ENCODE measurements around the gene CBLN2.

DNA sequence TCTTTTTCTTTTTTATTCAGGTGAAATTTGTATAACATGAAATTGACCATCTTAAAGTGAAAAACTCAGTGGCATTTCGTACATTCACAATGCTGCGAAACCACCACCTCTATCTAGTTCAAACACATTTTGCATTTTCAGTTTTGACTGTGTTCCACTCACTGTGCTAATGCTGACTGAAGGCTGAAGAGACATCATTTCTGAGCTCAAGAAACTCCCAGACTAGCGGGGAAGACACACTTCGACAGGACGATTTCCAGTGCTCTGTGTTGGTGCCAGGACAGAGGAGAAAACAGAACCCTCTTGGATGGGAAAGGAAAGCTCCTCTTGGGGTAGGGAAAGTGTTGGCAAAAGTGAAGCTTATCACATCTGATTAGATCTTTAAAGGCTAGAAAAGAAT is 44.2 kb upstream of the CBLN2 start:
- TF ChIP-seq, protein P1, sequence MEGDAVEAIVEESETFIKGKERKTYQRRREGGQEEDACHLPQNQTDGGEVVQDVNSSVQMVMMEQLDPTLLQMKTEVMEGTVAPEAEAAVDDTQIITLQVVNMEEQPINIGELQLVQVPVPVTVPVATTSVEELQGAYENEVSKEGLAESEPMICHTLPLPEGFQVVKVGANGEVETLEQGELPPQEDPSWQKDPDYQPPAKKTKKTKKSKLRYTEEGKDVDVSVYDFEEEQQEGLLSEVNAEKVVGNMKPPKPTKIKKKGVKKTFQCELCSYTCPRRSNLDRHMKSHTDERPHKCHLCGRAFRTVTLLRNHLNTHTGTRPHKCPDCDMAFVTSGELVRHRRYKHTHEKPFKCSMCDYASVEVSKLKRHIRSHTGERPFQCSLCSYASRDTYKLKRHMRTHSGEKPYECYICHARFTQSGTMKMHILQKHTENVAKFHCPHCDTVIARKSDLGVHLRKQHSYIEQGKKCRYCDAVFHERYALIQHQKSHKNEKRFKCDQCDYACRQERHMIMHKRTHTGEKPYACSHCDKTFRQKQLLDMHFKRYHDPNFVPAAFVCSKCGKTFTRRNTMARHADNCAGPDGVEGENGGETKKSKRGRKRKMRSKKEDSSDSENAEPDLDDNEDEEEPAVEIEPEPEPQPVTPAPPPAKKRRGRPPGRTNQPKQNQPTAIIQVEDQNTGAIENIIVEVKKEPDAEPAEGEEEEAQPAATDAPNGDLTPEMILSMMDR (conservative IDR thresholded peaks at IDR 0.05; ENCODE audit: low read depth, low read length), result no peak
- TF ChIP-seq EZH2 (IDR thresholded peaks at IDR 0.05; ENCODE audit: borderline replicate concordance, low read depth, low read length, poor library complexity, severe bottlenecking), result no peak
